NOMO-1 (cell line): ENCODE measurements around the gene C6orf62.
"Not testable (repeated sequence)": the region's sequence is repeated elsewhere in the genome, so short reads cannot be mapped to it uniquely, and the experiment has no call there.

ENCODE experiments used
- DNase-seq, 2 experiments: peaks; one replicate each; lab custom pipeline; 2025; ENCODE audit not compliant: unreplicated experiment in 2 of 2; lab: John Stamatoyannopoulos, UW

The C6orf62 gene

DNA sequence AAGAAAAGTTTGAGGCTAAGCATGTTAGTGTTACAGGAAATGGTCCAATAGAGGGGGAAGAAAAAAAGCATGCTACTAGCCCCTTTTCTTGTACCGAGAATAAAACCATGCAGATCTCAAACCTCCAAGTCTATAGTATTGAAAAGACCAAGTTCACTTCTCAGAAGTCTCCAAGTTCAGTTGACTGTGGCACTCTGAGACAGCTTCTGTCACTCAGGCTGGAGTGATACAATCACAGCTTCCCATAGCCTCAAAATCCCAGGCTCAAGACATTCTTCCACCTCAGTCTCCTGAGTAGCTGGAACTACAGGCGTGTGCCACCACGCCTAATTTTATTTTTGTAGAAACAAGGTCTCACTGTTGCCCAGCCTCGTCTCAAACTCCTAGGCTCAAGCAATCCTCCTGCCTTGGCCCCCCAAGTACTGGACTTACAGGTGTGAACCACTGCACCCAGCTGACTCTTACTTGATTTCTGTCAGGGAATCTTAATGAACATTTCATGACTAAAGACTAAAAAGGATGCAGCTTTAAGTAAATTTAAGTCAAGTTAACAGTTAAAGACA lies 16.2 kb downstream of the C6orf62 start:
- DNase-seq, result no peak

DNA sequence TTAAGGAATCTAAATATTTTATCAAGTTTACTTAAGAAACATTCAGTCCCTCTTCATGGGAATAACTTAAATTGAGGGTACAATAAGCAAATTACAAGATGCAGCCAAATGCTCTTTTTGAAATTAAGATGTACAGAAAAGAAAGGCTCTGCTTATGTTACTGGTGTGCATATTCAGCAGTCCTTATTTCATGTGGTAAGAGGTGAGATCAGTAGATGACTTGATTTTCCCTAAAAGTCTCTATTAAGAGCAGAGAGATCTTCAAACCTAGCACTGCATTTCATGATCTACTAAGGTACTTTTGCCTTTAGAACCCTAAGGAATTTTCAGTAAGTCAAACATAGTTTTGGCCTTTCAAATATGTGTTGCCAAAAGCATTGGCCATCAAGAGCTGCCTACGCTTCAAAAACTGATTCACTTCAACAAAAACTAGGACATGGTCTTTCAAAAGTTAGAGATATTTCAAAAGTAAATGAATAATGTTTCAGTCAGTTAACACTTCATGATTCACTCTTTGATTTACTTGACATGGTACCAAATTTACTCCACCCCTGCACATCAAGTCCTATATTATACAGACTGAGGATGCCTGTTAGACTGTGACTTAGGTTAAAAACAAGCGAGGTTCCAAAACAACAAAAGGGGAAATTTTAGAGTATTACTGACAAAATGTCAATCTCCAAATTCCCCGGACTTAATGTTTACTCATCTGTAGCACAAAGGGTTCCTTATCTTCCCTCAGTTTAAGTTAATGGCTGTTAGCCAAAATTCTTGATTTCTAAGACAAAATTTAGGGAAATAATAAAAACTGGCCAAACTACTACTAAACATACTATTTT lies 19.2 kb downstream of the C6orf62 start:
- no peak for DNase-seq

DNA sequence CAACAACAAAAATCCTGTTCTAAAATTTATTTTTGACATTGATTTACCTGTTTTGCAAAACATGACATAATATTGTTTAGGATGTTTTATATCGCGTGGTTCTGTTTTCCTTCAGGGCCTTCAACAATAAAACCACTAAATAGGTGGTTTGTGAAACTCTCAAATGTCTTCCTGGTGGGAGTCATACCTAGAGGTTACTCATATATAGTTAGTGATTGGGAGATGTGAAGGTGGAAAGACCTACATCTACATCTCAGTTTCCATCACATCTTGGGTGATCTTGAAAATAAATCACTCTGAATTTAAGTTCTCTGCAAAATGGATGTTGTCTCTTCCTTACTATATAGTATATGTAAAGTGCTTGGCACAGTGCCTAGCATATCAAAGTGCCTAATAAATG lies 22.9 kb downstream of the C6orf62 start:
- no peak for DNase-seq

- DNase-seq, result peak in 1 of 2 experiments; percentile 56
Observed at GRCh38 chr6:24695635-24696034, 23.3 kb downstream of the C6orf62 start.

GRCh38 chr6:24694198-24694597 lies 24.8 kb downstream of the C6orf62 start:
- DNase-seq, result no peak

- DNase-seq, result no peak
Observed at GRCh38 chr6:24692848-24693592, 25.9 kb downstream of the C6orf62 start.

DNA sequence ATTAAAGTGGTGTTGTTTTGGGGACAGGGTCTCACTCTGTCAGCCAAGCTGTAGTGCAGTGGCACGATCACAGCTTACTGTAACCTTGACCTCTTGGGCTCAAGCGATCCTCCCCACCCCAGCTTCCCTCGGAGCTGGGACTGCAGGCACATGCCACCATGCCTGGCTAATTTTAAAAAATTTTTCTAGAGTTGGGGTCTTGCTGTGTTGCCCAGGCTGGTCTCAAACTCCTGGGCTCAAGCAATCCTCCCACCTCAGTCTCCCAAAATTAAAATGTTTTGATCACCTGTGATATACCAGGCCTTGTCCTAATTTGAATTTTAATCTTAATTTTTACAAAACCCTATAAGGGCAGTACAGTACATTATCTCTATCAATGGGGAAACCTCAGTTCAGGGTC lies 26.5 kb downstream of the C6orf62 start:
- no peak for DNase-seq

GRCh38 chr6:24692003-24692402 lies 27.0 kb downstream of the C6orf62 start:
- no peak for DNase-seq

GRCh38 chr6:24691550-24691949 lies 27.4 kb downstream of the C6orf62 start:
- DNase-seq, result no peak

GRCh38 chr6:24690593-24690992 lies 28.4 kb downstream of the C6orf62 start:
- no peak for DNase-seq

GRCh38 chr6:24689964-24690363 lies 29.0 kb downstream of the C6orf62 start:
- DNase-seq, result no peak

DNA sequence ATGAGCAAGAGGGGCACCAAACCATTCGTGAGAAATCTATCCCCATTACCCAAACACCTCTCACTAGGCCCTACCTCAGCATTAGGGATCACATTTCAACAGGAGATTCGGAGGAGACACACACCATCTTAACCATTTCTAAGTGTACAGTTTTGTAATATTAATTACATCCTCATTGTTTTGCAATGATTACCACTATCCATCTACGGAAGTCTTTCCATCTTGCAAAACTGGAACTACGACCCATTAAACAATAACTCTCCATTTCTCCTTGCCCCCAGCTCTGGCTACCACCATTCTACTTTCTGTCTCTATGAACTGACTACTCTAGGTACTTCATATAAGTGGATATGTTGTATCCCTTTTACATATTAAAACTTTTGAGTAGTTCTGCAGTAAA lies 32.0 kb downstream of the C6orf62 start:
- DNase-seq, result peak in 1 of 2 experiments; percentile 35

DNA sequence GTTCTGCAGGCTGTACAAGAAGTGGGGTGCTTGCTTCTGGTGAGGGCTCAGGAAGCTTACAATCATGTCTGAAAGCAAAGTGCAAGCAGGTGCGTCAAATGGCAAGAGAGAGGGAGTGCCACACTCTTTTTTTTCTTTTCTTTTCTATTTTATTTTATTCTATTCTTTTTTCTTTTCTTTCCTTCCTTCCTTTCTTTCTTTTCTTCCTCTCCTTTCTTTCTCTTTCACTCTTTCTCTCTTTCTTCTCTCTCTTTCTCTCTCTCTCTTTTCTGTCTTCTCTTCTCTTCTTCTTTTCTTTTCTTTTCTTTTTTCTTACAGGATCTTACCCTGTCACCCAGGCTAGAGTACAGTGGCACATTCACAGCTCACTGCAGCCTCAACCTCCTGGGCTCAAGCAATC lies 32.5 kb downstream of the C6orf62 start:
- DNase-seq, result no peak

DNA sequence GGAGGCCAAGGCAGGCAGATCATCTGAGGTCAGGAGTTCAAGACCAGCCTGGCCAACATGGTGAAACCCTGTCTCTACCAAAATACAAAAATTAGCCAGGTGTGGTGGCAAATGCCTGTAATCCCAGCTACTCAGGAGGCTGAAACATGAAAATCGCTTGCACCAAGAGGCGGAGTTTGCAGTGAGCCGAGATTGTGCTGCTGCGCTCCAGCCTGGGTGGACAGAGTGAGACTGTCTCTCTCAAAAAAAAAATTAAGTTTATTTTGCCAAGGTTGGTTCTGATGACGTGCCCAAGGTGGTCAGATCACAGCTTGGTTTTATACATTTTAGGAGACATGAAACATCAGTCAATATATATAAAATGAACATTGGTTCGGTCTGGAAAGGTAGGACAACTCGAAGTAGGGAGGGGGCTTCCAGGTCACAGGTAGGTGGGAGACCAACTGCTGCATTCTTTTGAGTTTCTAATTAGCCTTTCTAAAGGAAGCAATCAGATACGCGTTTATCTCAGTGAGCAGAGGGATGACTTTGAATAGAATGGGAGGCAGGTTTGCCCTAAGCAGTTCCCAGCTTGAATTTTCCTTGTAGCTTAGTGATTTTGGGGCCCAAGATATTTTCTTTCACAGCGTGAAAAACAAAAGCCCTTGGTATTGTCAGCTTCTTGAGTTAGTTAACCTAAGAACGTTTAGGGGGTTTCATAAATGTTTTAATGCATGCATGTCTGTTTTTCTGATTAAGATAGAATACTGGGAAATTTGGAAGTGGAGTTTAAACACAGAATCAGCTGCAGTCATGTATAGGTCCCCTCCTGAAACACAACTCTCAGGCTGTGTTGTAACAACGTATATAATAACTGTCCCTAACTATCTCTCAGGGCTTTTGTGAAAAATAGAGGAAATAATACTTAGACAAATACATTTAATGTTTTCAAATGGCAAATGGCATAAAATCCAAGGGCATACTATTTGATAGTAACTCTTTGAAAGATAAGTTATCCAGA lies 35.4 kb downstream of the C6orf62 start:
- DNase-seq, result no peak

DNA sequence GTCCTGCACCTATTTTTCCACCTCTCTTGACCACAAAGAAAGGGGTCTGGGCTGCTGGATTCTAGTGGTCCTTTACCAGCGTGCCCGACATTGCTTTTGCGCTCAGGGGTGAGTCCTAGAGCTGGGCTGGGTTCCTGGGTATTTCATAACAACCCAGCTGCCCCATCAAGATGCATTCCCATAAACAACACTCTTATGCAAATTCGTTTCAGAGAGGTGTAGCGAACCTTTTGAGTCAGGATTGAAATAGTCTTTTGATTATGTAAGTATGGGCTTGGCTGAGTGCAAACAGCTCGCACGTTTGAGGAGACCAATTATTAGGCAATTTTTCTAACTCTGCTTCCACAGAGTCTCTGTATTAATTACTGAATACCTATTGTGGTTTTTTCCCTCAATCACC lies 38.4 kb downstream of the C6orf62 start:
- DNase-seq, result no peak

DNA sequence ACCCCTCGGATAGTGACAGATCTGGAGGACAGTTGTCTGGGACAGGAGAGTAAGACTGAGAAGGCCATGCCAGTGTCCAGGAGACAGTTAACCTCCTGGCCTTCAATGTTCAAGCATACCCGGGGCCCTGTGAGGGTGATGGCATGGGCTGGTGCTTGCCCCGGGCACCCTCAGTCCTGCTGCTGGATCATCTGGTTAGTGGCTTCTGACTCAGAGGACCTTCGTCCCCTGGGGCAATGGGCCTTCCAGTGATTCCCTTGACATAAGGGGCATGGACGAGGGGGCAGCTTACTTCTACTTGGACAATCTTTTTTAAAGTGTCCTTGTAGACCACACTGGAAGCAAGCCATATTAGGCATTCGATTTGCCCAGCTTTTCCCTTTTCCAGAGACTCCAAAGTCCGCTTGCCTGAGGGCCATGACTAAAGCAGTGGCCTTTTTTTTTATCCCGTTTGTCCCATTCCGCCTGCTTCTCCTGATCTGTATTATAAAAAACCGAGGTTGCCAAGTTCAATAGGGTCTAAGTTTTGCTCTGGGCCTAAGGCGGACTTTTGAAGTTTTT lies 40.1 kb downstream of the C6orf62 start:
- not testable (repeated sequence) for DNase-seq

- DNase-seq, result no peak
Observed at GRCh38 chr6:24673625-24674024, 45.3 kb downstream of the C6orf62 start.

DNA sequence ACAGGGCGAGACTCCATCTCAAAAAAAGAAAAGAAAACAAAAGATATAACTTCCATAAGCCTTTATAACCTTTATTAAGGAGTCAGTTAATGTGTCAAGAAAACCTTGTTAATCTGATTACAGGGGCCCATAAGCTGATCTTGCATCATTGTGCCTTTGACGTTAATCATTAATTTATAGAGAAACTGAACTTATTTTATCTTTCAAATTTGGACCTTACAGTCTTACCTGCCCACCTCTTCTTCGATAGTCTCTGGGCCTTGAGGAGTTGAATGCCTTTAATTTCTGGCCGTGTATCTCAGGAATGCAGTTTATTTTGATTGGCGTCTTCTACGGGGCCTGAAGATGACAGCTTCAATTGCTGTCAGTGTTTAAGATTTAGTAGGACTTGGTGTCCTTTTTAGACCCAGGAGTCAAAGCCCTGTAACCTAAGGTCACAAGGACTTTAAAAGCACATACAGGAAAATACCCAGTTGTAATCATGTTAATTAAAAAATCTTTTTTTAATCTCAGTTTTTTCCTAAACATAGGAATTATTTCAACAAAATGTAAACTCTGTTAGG lies 46.3 kb downstream of the C6orf62 start:
- DNase-seq, result no peak

DNA sequence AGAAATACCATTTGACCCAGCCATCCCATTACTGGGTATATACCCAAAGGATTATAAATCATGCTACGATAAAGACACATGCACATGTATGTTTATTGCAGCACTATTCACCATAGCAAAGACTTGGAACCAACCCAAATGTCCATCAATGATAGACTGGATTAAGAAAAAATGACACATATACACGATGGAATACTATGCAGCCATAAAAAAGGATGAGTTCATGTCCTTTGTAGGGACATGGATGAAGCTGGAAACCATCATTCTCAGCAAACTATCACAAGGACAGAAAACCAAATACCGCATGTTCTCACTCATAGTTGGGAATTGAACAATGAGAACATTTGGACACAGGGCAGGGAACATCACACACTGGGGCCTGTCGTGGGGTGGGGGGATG lies 47.9 kb downstream of the C6orf62 start:
- DNase-seq, result not testable (repeated sequence)

DNA sequence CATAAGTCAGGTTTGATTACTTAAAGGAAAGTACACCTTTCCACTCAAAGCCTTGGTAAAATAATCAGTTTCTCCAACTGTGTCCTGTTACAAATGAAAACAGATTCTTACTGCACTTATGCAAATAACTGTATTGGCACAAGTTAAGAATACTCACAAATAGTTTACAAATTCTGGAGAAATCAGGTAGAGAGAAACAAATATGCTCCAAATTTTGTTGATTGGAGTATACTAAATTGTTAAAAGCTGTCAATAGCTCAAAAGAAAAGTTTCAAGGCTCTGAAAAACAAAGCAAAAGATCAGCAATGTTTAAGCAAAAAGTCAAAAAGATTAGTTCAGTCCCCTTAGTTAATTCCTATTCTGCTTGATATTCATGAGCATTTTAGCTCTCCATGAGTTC lies 48.5 kb downstream of the C6orf62 start:
- DNase-seq, result not testable (repeated sequence)
